ENCODE measurements around the gene ADSL.

- TF ChIP-seq CTCF (conservative IDR thresholded peaks at IDR 0.05; ENCODE audit: low read depth, low read length) (no peak), EZH2 (IDR thresholded peaks at IDR 0.05; ENCODE audit: low read length, unreplicated experiment) (no peak), EZH2phosphoT487 (IDR thresholded peaks at IDR 0.05; ENCODE audit: borderline replicate concordance, low read length) (no peak)
Measured at GRCh38 chr22:40352763-40353162, 6.5 kb downstream of the ADSL start.
